ENCODE data around the gene CKM. TPM values are rescaled to one million over a fixed set of nuclear protein-coding genes. Genes with fewer than 3 reads are reported as not detected.

Gene CKM
- total and polyA plus RNA-seq, 10 of the 15 experiments (the other 5 are each of a cell fraction or from before 2014, with no cell fraction given), result 0.08 to 0.14 (median 0.13) TPM; not detected in 5

- Histone ChIP-seq H2AFZ (ENCODE audit: control insufficient read depth, low read depth, low read length) (no peak overlapping the region), H3K4me3 (no peak overlapping the region), H3K27me3 (replicated peaks in 1 of 2; ENCODE audit: control insufficient read depth in 2 of 2, insufficient read depth in 2 of 2, low read length in 1 of 2) (no peaks in the 10 kb centered on the region), H3K4me2 (ENCODE audit: control insufficient read depth, insufficient read depth) (no peak overlapping the region), H3K9me3 (replicated peaks; ENCODE audit: control insufficient read depth, insufficient read depth, low read length) (no peaks in the 10 kb centered on the region), H3K79me2 (ENCODE audit: control insufficient read depth, insufficient read depth, low read length) (peaks cover 4% of the 10 kb centered on the region), H3K9ac (ENCODE audit: control insufficient read depth, insufficient read depth, low read length) (no peak overlapping the region), H4K20me1 (ENCODE audit: control insufficient read depth, insufficient read depth) (no peaks in the 10 kb centered on the region), H3K36me3 (ENCODE audit: control insufficient read depth in 2 of 2, insufficient read depth in 2 of 2, low read length in 1 of 2) (peaks cover 0 to 4% of the 10 kb centered on the region in 2 experiments; a peak in 2 of 4 replicates), H3K4me1 (ENCODE audit: control insufficient read depth, insufficient read depth, low read length) (no peaks in the 10 kb centered on the region; the same call in 1 of the 2 replicates), H3K27ac (ENCODE audit: control insufficient read depth, insufficient read depth) (no peak overlapping the region)
- DNase-seq (ENCODE audit: low read depth, low spot score), result no peak
- intact Hi-C loops (cut with micrococcal nuclease; ENCODE audit: unreplicated experiment), result no loop called here
- FAIRE-seq, result no peak
- BruUV-seq (replicated peaks), result no TSS peak
- SMC1A ChIA-PET (ENCODE audit: uncharacterized antibody, unreplicated experiment), result no interaction called here
- no peak for ATAC-seq
- POLR2A ChIA-PET, result no interaction called here
- in situ Hi-C loops (cut with MboI), result no loop called here
- CTCF ChIA-PET, result no interaction called here
- WGBS (ENCODE audit: insufficient coverage, insufficient replicate concordance, low lambda C conversion rate, missing lambda C conversion rate), result 89% methylated on average over 12 of the region's 12 CpGs
- RAD21 ChIA-PET (ENCODE audit: unreplicated experiment), result no interaction called here
- TF ChIP-seq ZNF592 (IDR thresholded peaks at IDR 0.05), result no peak
- TF ChIP-seq MEF2B (IDR thresholded peaks at IDR 0.05; ENCODE audit: partially characterized antibody, poor library complexity, severe bottlenecking), result no peak
- no peak for TF ChIP-seq RELA (IDR thresholded peaks at IDR 0.05; ENCODE audit: borderline replicate concordance, partially characterized antibody)
- TF ChIP-seq SMAD5 (IDR thresholded peaks at IDR 0.05; ENCODE audit: low read depth), result no peak
- TF ChIP-seq GATAD2B (conservative IDR thresholded peaks at IDR 0.05; ENCODE audit: low read depth), result no peak
- no peak for TF ChIP-seq MLLT1 (IDR thresholded peaks at IDR 0.05)
- no peak for TF ChIP-seq REST (IDR thresholded peaks at IDR 0.05; ENCODE audit: low read depth, low read length)
- TF ChIP-seq EGR1 (IDR thresholded peaks at IDR 0.05; ENCODE audit: borderline replicate concordance in 1 of 2, low read depth in 2 of 2, low read length in 2 of 2), result no peak
- no peak for TF ChIP-seq HDAC6 (IDR thresholded peaks at IDR 0.05; ENCODE audit: unreplicated experiment)
- TF ChIP-seq ELK1 (IDR thresholded peaks at IDR 0.05; ENCODE audit: low read depth, low read length), result no peak
- no peak for TF ChIP-seq PML (IDR thresholded peaks at IDR 0.05; ENCODE audit: low read length)
- TF ChIP-seq BCL3 (IDR thresholded peaks at IDR 0.05; ENCODE audit: borderline replicate concordance, insufficient read depth, low read depth, low read length, poor library complexity, severe bottlenecking), result no peak
These were observed 42.0 kb upstream of the CKM start for GRCh38 chr19:45364696-45365095.
